Fibroblast of villous mesenchyme (primary cell): ENCODE data around the gene ABCC12. TPM values are rescaled to one million over a fixed set of nuclear protein-coding genes. Genes with fewer than 3 reads are reported as not detected.

Experiments used
- DNase-seq: peaks from one replicate; pipeline ENCODE4 v3.0.0-alpha.2; 2010; ENCODE audit warnings: low read depth
- H3K4me3 ChIP-seq: 2 replicates; pipeline ENCODE4 v1.5.1; 2011; ENCODE audit warnings: low read depth, mild to moderate bottlenecking, low read length
- total RNA-seq: library from RNA; depleted of rRNA; stranded (reverse); fragments of >200 nt; gene quantifications from 2 replicates; pipeline ENCODE4 v1.2.3, GENCODE V29; 2012
- TF ChIP-seq, protein P1 (sequence below): IDR thresholded peaks from 2 replicates; pipeline ENCODE4 v1.5.1; 2012; ENCODE audit warnings: low read depth, mild to moderate bottlenecking, low read length; ENCODE audit not compliant: insufficient read depth

ABCC12 gene
- total RNA-seq, 1 donor, result not detected

DNA sequence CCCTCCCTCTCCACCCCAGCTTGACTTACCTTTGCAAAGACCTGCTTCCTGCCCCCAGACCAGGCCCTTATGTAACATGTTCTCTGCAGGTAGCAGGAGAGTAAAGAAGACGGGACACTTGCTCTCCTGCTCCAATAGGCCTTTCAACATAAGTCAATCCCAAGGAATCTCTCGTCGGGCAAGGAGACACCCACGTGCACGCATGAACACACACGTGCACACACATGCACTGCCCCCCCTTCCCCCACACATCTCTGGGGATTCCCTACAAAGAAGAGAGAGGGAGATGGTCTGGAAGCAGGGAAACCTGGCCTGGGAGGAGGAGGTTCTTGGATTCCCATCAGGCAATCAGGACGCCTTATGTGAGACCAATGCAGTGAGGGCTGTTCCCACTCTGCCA, 41.4 kb downstream of the ABCC12 start:
- TF ChIP-seq, protein P1, sequence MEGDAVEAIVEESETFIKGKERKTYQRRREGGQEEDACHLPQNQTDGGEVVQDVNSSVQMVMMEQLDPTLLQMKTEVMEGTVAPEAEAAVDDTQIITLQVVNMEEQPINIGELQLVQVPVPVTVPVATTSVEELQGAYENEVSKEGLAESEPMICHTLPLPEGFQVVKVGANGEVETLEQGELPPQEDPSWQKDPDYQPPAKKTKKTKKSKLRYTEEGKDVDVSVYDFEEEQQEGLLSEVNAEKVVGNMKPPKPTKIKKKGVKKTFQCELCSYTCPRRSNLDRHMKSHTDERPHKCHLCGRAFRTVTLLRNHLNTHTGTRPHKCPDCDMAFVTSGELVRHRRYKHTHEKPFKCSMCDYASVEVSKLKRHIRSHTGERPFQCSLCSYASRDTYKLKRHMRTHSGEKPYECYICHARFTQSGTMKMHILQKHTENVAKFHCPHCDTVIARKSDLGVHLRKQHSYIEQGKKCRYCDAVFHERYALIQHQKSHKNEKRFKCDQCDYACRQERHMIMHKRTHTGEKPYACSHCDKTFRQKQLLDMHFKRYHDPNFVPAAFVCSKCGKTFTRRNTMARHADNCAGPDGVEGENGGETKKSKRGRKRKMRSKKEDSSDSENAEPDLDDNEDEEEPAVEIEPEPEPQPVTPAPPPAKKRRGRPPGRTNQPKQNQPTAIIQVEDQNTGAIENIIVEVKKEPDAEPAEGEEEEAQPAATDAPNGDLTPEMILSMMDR, result no peak
- H3K4me3 ChIP-seq, result no peak overlapping the region
- no peak for DNase-seq

DNA sequence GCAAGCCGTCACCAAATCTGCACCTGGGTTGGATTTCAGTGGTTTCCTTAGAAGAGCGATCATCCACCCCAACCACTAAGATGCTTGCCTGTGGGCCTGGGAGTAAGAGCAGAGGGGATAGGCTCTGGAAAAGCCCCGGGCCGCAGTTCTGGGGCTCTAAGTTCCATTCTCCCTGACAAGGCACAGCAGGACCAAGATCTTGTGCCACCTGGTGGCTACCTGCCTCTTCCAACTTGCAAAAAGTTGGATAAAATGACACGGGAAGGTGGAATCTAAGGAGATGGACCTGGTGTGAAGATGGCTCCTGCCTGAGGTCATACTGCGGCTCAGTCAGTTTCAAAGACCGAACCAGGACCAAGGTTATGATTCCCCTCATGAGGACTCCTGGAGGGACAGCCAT, 42.3 kb downstream of the ABCC12 start:
- H3K4me3 ChIP-seq, result no peak overlapping the region
- TF ChIP-seq, protein P1, result no peak
- no peak for DNase-seq

DNA sequence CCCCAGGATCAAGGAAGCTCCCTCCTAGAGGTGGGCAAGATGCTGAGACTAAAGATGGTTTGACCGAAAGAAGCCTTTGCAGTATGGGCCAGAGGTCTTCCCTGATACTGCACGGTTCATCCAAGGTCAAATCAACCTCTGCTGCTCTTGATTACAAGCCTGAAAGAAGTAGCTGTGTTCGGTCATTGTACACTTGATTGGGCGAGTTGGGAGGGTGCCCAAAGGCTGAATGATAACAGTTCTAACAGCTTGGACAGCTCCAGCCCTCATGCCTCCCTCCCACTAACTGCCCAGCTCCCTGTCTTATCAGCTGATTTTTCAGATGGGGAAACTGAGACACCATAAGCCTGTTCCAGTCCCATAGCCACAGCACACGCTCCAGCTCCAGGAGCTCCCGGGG, 42.8 kb downstream of the ABCC12 start:
- H3K4me3 ChIP-seq, result no peak overlapping the region
- no peak for DNase-seq
- TF ChIP-seq, protein P1, result no peak

GRCh38 chr16:48112600-48112999, 43.2 kb downstream of the ABCC12 start:
- no peak overlapping the region for H3K4me3 ChIP-seq
- no peak for DNase-seq
- TF ChIP-seq, protein P1, result no peak

- no peak for DNase-seq
- TF ChIP-seq, protein P1, result no peak
- H3K4me3 ChIP-seq, result no peak overlapping the region
These were observed 44.8 kb downstream of the ABCC12 start for GRCh38 chr16:48110982-48111381.

GRCh38 chr16:48110000-48110399, 45.8 kb downstream of the ABCC12 start:
- DNase-seq, result no peak
- TF ChIP-seq, protein P1, result no peak
- no peak overlapping the region for H3K4me3 ChIP-seq

- TF ChIP-seq, protein P1, result no peak
- no peak overlapping the region for H3K4me3 ChIP-seq
- no peak for DNase-seq
These were observed 46.3 kb downstream of the ABCC12 start for GRCh38 chr16:48109475-48109874.
